GM18868 (cell line): Measurements from ENCODE around the gene BCL6B.

Source experiments
- ATAC-seq: cut with Tn5 transposase; IDR thresholded peaks from one replicate; pipeline ENCODE4 v1.9.1; 2021; ENCODE audit warnings: mild to moderate bottlenecking, moderate library complexity; ENCODE audit not compliant: unreplicated experiment

Gene BCL6B

GRCh38 chr17:7005716-7006115, 17.1 kb upstream of the BCL6B start:
- ATAC-seq: no peak

- ATAC-seq: no peak
Observed at GRCh38 chr17:7007143-7007542, 15.7 kb upstream of the BCL6B start.

- no peak for ATAC-seq
Observed at GRCh38 chr17:7010523-7010922, 12.3 kb upstream of the BCL6B start.

GRCh38 chr17:7011415-7011814, 11.4 kb upstream of the BCL6B start:
- no peak for ATAC-seq

GRCh38 chr17:7011942-7012254, 11.0 kb upstream of the BCL6B start:
- no peak for ATAC-seq

- ATAC-seq: peak; percentile 82
Observed at GRCh38 chr17:7014261-7014994, 8.4 kb upstream of the BCL6B start.

GRCh38 chr17:7014995-7015958, 7.6 kb upstream of the BCL6B start:
- ATAC-seq: peak; percentile 16

- no peak for ATAC-seq
Observed at GRCh38 chr17:7016418-7016817, 6.4 kb upstream of the BCL6B start.

GRCh38 chr17:7016886-7017826, 5.7 kb upstream of the BCL6B start:
- no peak for ATAC-seq

GRCh38 chr17:7017827-7018200, 5.0 kb upstream of the BCL6B start:
- ATAC-seq: no peak

- ATAC-seq: no peak
Observed at GRCh38 chr17:7018331-7018964, 4.4 kb upstream of the BCL6B start.

- ATAC-seq: no peak
Observed at GRCh38 chr17:7019367-7019766, 3.5 kb upstream of the BCL6B start.

GRCh38 chr17:7019839-7020519, 2.9 kb upstream of the BCL6B start:
- no peak for ATAC-seq

GRCh38 chr17:7020894-7021664, 1.8 kb upstream of the BCL6B start:
- no peak for ATAC-seq

GRCh38 chr17:7021993-7022778, 664 bp upstream of the BCL6B start:
- ATAC-seq: peak; percentile 80

- no peak for ATAC-seq
Observed at GRCh38 chr17:7023576-7024401, 939 bp downstream of the BCL6B start.

- no peak for ATAC-seq
Observed at GRCh38 chr17:7024402-7024785, 1.5 kb downstream of the BCL6B start.

- no peak for ATAC-seq
Observed at GRCh38 chr17:7025245-7025644, 2.4 kb downstream of the BCL6B start.
